ENCODE results near the gene EFNA5.

Gene EFNA5

DNA sequence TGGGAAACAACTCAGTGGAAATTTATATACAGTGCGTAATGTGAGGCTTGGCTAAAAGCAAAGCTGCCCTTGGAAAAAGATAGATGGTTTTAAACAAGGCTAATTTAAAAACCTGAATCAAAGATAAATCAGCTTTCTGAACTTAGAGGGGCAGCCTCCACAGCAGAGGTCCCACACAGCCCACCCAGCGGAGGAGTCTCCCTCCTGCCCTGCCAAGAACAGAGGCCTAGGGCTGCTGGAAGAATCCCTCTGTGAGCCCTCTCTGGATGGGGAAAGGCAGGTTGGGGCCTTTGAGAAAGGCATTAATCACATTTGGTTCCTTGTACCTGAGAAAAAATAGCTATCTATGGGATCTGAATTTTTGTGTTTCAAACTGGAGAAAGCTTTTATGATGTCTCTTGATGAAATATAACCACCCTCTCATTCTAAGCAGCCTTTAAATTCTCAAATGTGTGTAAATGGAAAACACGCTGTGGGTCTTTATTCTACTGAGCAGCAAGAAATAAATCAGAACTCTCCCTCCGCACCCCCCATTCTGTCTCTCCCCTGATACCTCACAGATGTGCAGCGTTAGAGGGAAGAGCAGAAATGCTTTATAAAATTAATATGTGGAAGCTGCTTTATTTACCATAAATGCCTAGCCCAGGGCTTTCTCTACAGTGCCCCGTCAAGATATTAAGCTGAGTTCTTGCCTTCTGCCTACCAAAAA lies 329.2 kb downstream of the EFNA5 start:
- Histone ChIP-seq H3K36me3 (ENCODE audit: control insufficient read depth, insufficient read depth, low read length) (no peaks in the 10 kb centered on the region), H3K9ac (ENCODE audit: low read depth, low read length) (no peak overlapping the region), H3K4me1 (ENCODE audit: control insufficient read depth, insufficient read depth, low read length) (peaks cover 10% of the 10 kb centered on the region), H3K4me3 (ENCODE audit: low read depth, low read length) (no peak overlapping the region), H3K9me3 (ENCODE audit: control insufficient read depth, insufficient read depth, low read length) (peaks cover 8% of the 10 kb centered on the region; the same call in 1 of the 2 replicates), H3K27ac (ENCODE audit: low read depth, low read length) (no peak overlapping the region), H3K27me3 (ENCODE audit: control insufficient read depth, insufficient read depth, low read length) (no peaks in the 10 kb centered on the region)

DNA sequence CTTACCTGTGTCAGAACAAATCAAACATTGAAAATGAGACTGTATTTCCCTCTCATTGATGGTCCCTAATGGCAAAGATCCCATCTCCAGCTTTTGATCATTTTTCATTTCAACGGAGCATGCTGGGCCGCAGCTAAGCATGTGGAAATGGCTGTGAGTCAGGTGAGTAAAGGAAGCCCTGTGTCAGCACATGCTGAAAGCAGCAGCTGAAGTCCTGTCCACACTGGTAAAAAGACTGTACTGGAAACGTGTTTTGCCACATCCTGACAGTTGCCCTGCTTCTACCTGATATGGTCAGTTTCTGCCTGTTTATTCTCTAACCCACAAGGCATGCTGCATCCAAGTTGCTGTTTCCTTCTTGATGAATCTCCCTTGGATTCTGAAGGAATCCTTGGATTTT lies 330.1 kb downstream of the EFNA5 start:
- no peaks in the 10 kb centered on the region for H3K36me3 ChIP-seq (ENCODE audit: control insufficient read depth, insufficient read depth, low read length)
- 0 out of 2 replicates have a peak, but pooled peaks cover 2% of the 10 kb centered on the region for H3K9me3 ChIP-seq (ENCODE audit: control insufficient read depth, insufficient read depth, low read length)
- H3K4me3 ChIP-seq (ENCODE audit: low read depth, low read length): no peak overlapping the region

DNA sequence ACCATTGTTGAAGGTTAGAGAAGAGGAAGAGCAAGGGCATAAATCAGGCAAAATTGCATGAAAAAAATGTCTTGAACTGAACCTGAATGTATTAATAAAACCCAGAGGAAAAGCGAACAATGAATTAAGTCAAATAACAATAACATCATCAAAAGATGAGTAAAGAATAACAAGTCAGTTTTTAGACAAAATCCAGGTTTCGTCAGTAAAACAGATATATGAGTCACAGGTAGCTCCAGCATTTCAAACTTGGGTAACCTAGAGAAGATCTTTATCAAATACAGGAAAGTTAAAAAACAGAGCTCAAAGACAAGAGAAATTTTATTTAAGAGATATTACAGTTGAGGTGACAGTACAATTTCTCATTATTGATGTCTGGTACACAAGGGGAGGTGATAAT lies 332.4 kb downstream of the EFNA5 start:
- Histone ChIP-seq H3K27ac (ENCODE audit: low read depth, low read length) (no peak overlapping the region), H3K4me3 (ENCODE audit: low read depth, low read length) (no peak overlapping the region), H3K4me1 (ENCODE audit: control insufficient read depth, insufficient read depth, low read length) (peaks cover 10% of the 10 kb centered on the region), H3K27me3 (ENCODE audit: control insufficient read depth, insufficient read depth, low read length) (no peaks in the 10 kb centered on the region), H3K9ac (ENCODE audit: low read depth, low read length) (no peak overlapping the region), H3K36me3 (ENCODE audit: control insufficient read depth, insufficient read depth, low read length) (no peaks in the 10 kb centered on the region), H3K9me3 (ENCODE audit: control insufficient read depth, insufficient read depth, low read length) (no peaks in the 10 kb centered on the region)

More for the DNA sequence above, 330.1 kb downstream of the EFNA5 start:
- Histone ChIP-seq H3K9ac (ENCODE audit: low read depth, low read length) (no peak overlapping the region), H3K27me3 (ENCODE audit: control insufficient read depth, insufficient read depth, low read length) (no peaks in the 10 kb centered on the region), H3K4me1 (ENCODE audit: control insufficient read depth, insufficient read depth, low read length) (peaks cover 10% of the 10 kb centered on the region), H3K27ac (ENCODE audit: low read depth, low read length) (no peak overlapping the region)

DNA sequence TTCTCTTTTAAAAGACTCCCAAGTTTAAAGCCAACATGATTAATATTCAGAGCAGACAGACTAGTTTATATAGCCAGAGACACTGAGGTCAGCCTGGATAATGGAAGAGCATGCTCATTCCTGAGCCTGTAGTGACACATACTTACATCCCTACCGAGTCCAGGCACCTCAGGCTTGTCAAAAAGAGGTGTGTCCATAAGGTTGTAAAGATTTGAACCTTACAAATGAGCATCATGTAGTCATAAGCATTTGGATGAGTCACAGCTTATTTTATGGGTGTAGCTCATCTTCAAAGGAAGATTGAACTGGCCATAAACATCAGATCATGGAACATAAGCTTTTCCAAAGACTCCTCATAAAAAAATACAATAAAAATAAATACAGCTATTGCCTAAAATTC lies 333.5 kb downstream of the EFNA5 start:
- Histone ChIP-seq H3K4me3 (ENCODE audit: low read depth, low read length) (no peak overlapping the region), H3K9ac (ENCODE audit: low read depth, low read length) (no peak overlapping the region), H3K27ac (ENCODE audit: low read depth, low read length) (no peak overlapping the region), H3K9me3 (ENCODE audit: control insufficient read depth, insufficient read depth, low read length) (no peaks in the 10 kb centered on the region), H3K4me1 (ENCODE audit: control insufficient read depth, insufficient read depth, low read length) (peaks cover 6% of the 10 kb centered on the region), H3K36me3 (ENCODE audit: control insufficient read depth, insufficient read depth, low read length) (no peaks in the 10 kb centered on the region), H3K27me3 (ENCODE audit: control insufficient read depth, insufficient read depth, low read length) (no peaks in the 10 kb centered on the region)

DNA sequence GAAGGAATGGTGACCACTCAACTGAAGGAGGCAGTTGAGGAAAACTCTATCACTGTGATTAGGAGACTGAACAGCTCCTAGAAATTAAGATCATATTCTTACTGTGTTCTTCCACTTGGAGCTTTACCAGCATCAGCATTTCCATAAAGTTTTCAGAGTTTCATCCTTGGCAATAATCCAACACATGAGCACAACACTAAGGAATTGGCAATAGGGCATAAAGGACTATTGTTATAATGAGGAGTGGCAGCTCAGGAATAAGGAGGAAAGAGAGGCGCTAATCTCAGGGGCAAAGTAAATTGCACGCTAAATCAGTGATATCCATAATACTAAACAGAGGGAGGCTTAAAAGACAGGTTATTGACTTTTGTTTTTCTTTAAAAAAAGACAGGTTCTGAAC lies 338.9 kb downstream of the EFNA5 start:
- Histone ChIP-seq H3K9me3 (ENCODE audit: control insufficient read depth, insufficient read depth, low read length) (no peaks in the 10 kb centered on the region), H3K36me3 (ENCODE audit: control insufficient read depth, insufficient read depth, low read length) (no peaks in the 10 kb centered on the region), H3K4me1 (ENCODE audit: control insufficient read depth, insufficient read depth, low read length) (no peaks in the 10 kb centered on the region), H3K27me3 (ENCODE audit: control insufficient read depth, insufficient read depth, low read length) (no peaks in the 10 kb centered on the region), H3K4me3 (ENCODE audit: low read depth, low read length) (no peak overlapping the region), H3K9ac (ENCODE audit: low read depth, low read length) (no peak overlapping the region), H3K27ac (ENCODE audit: low read depth, low read length) (no peak overlapping the region)

DNA sequence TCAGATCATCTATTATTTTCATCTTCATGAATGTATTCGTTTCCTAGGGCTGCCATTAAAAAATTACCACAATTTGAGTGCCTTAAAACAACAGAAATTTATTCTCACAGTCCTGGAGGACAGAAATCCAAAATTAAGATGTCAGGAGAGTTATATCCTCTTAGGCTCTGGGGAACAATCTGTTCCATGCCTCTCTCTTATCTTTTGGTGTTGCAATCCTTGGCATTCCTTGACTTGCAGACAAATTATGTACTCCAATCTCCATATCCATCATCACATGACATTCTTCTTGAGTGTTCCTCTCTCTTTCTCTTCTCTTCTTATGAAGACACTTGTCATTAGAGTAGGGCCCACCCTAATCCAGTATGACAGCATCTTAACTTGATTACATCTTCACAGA lies 339.4 kb downstream of the EFNA5 start:
- no peaks in the 10 kb centered on the region for H3K36me3 ChIP-seq (ENCODE audit: control insufficient read depth, insufficient read depth, low read length)
- H3K9ac ChIP-seq (ENCODE audit: low read depth, low read length): no peak overlapping the region
- H3K27me3 ChIP-seq (ENCODE audit: control insufficient read depth, insufficient read depth, low read length): no peaks in the 10 kb centered on the region
- H3K27ac ChIP-seq (ENCODE audit: low read depth, low read length): no peak overlapping the region
- no peak overlapping the region for H3K4me3 ChIP-seq (ENCODE audit: low read depth, low read length)
- no peaks in the 10 kb centered on the region for H3K4me1 ChIP-seq (ENCODE audit: control insufficient read depth, insufficient read depth, low read length)
- H3K9me3 ChIP-seq (ENCODE audit: control insufficient read depth, insufficient read depth, low read length): no peaks in the 10 kb centered on the region

DNA sequence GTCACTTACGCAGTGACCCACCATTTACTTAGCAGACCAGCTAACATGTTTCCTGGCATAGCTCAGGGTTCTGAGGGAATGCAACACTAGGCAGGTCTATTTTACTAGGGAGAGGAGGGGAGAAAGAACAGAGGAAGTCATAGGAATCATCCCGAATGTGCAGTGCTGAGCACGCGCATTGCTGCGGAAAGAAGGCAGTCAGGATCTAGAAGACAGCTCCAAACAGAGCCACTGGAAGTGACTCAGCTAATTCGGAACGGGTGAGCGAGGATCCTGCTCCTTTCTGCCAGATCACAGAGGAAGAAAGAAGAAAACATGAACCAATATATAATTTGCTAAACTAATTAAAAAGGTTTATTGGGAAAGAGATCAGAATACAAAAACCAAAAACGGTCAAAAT lies 339.8 kb downstream of the EFNA5 start:
- Histone ChIP-seq H3K4me1 (ENCODE audit: control insufficient read depth, insufficient read depth, low read length) (no peaks in the 10 kb centered on the region), H3K4me3 (ENCODE audit: low read depth, low read length) (no peak overlapping the region), H3K27me3 (ENCODE audit: control insufficient read depth, insufficient read depth, low read length) (no peaks in the 10 kb centered on the region), H3K36me3 (ENCODE audit: control insufficient read depth, insufficient read depth, low read length) (no peaks in the 10 kb centered on the region), H3K9ac (ENCODE audit: low read depth, low read length) (no peak overlapping the region), H3K9me3 (ENCODE audit: control insufficient read depth, insufficient read depth, low read length) (no peaks in the 10 kb centered on the region), H3K27ac (ENCODE audit: low read depth, low read length) (no peak overlapping the region)

DNA sequence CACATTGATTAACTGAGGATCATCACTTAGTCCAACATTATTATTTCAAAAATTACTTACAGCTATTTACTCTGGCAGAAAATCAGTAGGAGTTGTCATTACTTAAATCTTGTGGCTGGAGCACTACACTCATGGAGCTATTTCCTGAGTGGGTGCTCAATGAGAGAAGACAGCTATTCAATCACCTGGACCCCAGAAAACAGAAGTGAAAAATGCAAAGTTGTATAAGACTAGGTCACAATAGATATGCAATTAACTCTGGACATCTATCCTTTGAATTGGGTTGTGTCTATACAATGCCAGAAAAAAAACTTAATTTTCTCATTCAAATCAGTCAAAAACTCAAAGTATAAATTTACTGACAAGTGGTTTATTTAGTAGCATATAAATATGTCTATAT lies 340.9 kb downstream of the EFNA5 start:
- Histone ChIP-seq H3K9ac (ENCODE audit: low read depth, low read length) (no peak overlapping the region), H3K27me3 (ENCODE audit: control insufficient read depth, insufficient read depth, low read length) (no peaks in the 10 kb centered on the region), H3K9me3 (ENCODE audit: control insufficient read depth, insufficient read depth, low read length) (no peaks in the 10 kb centered on the region), H3K4me1 (ENCODE audit: control insufficient read depth, insufficient read depth, low read length) (no peaks in the 10 kb centered on the region), H3K4me3 (ENCODE audit: low read depth, low read length) (no peak overlapping the region), H3K27ac (ENCODE audit: low read depth, low read length) (no peak overlapping the region), H3K36me3 (ENCODE audit: control insufficient read depth, insufficient read depth, low read length) (no peaks in the 10 kb centered on the region)
